HG03521 (cell line): Measurements from ENCODE around the gene TNF.
"Not testable (repeated sequence)": the region's sequence is repeated elsewhere in the genome, so short reads cannot be mapped to it uniquely, and the experiment has no call there.

Experiments
- ATAC-seq: cut with Tn5 transposase; IDR thresholded peaks from one replicate; pipeline ENCODE4 v1.9.1; 2021; ENCODE audit warnings: mild to moderate bottlenecking, moderate library complexity; ENCODE audit not compliant: unreplicated experiment

The TNF gene

DNA sequence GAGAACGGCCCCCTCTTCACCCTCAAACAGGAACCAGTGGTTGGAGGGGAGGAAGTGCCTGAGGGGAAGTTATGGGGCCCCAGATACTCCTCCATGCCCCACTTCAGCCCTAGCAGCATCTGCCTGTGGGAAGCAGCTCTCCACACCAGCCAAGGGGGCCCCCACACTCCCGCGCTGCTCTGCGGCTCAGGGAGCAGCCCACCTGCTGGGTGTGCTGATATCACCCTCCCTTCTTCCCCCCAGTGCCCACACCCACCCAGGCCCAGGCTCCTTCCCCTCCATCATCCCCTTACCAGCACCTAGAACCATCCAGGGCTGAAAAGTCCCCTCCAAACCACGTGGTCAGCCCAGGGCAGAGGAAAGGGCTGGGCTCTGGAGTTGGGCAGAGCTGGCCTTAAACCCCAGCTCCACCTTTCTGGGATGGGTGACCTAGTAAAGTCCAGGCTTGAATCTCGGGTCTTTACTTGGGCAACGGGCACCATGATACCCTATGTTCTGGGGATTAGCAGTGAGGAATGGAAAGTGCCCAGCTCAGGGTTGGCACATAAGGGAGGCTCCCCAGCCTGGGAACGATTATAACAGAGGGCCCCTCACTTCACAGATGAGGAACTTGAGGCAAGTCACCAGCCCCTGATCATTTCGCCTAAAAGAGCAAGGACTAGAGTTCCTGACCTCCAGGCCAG, 11.4 kb downstream of the TNF start:
- ATAC-seq, result no peak

DNA sequence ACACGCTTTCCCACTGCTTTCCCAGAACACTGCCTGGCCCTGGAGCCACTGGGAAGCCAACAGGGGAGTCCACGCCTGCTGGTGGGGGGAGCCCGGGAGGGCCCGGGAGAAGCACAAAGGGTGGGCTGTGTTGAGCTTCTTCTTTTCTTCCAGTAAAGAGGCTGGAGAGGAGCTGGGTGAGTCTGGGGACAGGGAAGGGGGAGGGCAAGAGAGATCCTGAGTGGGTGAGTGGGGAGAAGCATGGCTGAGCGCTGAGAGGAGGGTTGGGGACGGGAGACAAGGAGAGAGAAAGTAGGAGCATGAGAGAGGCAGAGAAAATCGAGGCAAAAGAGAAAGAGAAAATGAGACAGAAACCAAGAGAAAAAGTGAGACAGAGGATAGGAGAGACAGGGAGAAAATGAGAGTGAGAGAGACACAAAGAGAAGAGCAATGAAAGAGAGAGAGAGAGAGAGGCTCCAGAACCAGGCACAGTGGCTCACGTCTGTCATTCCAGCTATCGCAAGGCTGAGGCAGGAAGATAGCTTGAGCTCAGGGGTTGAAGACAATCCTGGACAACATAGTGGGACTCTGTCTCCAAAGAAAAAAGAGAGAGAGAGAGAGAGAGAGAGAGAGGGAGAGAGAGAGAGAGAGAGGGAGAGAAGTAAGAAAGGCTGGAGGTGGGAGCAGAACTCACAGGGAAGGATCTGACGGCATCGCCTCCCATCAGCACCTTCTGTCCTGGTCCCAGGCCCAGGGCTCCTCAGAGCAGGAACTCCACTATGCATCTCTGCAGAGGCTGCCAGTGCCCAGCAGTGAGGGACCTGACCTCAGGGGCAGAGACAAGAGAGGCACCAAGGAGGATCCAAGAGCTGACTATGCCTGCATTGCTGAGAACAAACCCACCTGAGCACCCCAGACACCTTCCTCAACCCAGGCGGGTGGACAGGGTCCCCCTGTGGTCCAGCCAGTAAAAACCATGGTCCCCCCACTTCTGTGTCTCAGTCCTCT, 12.7 kb downstream of the TNF start:
- no peak for ATAC-seq

DNA sequence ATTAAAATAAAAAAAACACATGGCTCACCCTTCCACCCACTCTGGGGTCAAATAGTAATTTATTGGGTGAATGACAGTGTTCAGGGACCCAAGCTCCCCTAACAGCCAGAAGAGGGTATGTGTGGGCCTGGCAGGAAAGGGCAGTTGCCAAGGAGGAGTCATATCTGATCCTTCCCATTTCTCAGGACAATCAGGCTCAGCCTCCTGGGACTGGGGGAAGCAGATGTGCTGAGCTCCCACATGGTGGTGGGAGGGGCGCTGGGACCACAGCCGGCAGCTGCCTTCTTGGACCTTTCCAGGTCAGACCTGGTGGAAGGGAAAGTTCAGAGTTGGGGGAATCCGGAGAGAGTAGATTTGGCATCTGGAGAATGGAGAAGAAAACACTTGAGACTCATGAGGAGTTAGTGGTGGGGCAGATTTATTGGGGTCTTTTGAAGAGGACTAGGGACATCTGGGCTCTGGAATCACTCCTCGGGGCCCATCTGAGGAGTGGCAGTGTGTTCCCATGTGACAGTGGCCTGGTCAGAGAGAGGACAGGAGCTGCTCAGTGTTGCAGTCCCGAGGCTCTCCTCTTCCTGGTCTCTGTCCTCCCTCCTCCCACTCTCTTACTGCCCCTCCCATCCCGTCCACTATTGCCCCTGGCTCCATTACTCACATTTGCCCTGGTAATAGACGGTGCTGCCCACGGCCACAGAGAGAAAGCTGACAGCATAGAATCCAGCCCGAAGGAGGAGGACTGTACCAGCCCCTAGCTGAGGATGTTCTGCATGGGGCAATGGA, 13.7 kb downstream of the TNF start:
- no peak for ATAC-seq

DNA sequence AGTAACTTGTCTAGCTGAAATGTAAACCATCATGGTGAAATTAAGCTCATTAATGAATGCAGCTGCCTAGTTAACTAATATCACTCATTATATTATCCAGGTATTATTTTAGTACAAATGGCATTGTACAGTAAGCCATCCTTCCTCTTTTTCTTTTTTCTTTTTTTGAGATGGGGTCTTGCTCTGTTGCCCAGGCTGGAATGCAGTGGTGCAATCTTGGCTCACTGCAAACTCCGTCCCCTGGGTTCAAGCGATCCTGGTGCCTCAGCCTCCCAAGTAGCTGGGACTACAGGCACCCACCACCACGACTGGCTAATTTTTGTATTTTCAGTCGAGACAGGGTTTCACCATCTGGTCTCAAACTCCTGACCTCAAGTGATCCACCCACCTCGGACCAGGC, 15.3 kb downstream of the TNF start:
- not testable (repeated sequence) for ATAC-seq

- no peak for ATAC-seq
Measured at GRCh38 chr6:31592396-31592771, 17.0 kb downstream of the TNF start.

DNA sequence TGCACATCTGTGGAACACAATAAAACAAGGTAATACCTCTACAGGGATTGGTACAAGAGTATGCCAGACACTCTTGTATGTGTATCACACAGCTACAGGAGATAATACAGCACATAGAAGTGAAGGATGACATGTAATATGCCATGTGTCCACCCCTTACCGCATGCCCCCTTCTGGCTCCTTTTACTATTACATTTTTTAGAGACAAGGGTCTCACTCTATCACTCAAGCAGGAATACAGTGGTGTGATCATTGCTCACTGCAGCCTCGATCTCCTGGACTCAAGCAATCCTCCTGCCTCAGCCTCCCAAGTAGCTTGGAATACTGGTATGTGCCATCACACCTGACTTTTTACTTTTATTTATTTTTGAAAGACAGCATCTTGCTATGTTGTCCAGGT, 21.6 kb downstream of the TNF start:
- no peak for ATAC-seq

DNA sequence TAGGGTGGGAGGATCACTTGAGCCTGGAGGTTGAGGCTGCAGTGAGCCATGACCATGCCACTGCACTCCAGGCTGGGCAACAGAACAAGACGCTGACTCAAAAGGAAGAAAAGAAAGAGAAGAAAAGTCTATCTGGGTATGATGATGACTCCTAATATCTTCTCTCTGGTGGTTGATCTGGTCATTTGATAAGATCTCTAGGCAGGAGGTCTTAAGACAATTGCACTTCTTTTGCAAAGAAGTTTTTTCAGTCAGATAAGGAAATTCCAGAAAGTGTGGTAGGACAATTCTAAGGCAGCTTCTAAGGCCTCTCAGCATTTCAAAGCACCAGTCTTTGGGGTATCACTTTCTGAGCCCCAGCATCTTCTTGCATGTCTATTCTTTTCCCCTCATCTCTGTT, 32.0 kb downstream of the TNF start:
- ATAC-seq, result no peak

DNA sequence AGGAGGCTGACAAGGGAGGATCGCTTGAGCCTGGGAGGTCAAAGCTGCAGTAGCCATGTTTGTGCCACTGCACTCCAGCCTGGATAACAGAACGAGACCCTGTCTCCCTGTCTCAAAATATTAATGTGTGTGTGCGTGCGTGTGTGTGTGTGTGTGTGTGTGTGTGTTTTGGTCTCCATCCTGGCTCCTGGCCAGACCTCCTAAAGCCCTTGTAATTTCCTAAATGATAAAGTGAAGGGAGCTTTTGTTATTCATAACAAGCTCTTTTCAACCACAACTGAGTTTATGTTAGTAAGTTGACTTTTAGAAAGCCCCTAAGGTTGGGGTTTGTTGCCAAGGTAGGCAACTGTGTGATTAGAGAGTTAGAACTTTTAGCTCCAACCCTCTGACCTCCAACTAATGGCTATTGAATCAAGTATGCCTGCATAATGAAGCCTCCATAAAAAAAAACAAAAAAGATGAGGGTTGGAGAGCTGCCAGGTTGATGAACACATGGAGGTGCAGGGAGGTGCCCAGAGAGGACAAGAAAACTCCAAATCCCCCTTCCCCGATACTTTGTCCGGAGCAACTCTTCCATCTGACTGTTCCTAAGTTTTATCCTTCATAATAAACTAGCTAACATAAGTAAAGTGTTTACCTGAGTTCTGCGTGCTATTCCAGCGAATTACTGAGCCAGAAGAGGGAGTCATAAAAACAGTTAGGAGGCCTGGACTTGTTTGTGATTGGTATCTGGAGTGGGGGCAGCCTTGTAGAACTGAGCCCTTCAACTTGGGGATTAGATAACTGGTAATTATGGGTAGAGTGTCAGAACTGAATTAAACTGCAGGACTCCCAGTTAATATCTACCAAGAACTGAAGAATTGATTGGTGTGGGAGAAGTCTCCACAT, 34.4 kb downstream of the TNF start:
- ATAC-seq, result no peak

DNA sequence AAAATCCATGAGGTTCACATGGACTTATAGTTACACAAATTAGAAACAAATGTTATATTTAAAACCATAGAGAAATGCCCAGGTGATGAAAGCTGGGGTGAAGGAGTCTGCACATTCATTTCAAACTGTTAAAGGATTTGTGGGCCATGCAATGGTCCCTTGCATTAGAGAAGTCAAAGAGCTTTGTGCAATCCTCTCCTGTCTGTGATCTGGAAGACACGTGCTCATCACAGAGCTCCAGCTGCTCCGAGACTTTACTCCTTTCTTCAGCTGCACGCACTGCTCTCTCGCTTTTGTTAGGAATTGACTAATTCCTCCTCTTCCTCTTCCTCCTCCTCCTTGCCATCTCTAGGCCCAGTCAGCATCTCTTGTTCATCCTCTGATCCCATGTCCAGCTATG, 35.6 kb downstream of the TNF start:
- no peak for ATAC-seq

- no peak for ATAC-seq
Measured at GRCh38 chr6:31614075-31614619, 38.8 kb downstream of the TNF start.

DNA sequence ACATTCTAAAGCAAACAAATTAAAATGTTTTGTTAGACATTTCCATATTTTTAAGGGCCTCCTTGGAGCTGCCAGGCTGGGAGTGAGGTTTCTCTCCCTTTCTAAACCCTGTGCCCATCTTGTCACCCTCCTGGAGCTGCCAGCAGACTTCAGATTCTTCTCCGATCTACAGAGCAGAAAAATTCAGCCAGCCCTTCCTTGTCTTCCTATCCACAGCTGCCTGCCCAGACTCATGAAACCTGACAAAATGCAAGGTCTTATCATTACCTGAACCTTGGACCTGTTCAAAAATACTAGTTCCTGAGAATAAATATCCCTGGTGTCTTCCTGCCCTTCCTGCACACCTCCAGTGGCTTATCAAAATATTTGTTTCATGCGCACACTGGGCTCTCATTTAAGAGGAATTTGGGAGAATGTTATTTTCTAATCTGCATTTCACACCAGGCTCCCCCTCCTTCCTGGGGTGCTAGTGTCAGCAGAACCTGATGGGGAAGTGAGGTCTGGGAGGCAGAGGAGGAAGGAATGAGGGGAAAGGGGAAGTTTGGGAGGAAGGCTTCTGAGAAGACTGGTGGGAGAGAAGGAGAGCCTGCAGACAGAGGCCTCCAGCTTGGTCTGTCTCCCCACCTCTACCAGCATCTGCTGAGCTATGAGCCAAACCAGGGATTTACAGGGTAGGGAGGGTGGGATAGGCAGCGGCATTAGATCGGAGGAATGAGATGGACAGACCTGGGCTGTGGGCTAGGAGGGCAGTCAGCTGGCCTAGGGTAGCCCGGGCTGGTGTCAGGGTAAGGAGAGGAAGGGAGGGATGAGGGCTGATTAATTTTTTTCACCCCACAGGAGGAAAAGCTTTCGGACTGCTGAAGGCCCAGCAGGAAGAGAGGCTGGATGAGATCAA, 39.6 kb downstream of the TNF start, which contains the start of gene AIF1:
AIF1 (plus strand) TSS at position 551 of the 895 bp plus-strand sequence; CDS start at position 647, 96 bp downstream.
- ATAC-seq, result no peak

- no peak for ATAC-seq
Measured at GRCh38 chr6:31615748-31616147, 40.4 kb downstream of the TNF start.

DNA sequence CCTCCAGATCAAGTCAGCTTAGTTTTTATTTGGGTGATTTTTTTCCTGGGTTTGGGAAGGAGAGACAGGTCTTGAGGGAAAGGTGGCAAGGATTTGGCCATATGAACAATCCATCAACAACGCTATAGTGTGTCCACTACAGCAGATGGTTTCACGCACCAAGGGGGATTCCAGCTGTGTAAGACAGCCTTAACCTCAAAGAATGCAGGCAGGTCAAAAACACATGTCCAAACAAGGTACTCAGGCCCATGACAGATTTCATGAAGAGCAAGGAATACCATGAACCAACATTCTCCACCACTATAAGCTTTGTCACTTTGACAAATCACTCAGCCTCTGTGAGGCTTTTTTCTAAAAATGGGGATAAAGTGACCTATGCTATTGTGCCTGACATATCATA, 41.6 kb downstream of the TNF start:
- ATAC-seq, result no peak

DNA sequence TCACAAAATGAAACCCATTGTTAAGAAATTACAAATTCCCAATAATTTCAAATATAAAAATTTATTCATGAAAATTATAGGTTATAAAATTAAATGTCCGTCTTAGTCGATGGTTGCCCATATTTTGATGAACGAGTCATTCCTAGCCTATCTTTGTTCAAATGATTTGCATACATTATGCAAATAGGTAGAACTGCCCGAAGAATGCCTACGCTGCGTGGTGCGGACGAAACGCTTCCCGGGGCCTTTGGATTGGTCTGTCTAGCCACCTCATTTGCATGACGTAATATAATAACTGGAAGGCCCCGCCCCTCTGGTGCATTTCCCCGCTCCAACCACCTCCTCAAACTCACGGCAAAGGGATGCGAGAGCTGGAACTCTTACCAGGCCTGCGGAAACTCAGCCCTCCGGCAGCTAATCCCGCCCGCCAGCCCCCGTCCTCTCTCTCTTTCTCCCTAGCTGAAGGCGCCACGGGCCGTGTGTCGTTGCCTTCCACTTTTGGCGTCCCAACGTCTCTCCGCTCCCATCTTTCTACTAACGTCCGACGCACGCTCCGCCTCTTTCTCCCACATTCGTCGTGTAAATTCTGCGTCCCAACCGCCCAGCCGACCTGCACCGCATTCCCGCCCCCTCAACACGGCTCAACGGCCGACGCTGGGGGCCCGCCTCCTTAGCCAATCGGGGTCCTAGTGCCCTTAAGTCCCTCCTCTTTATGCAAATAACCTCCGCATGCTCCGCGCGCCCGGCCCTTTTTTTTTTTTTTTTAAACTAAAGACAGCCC, 44.6 kb downstream of the TNF start:
- peak; percentile 81 for ATAC-seq

- ATAC-seq, result peak; percentile 49
Measured at GRCh38 chr6:31620586-31621319, 45.4 kb downstream of the TNF start, which contains the start of gene PRRC2A. TSS of gene PRRC2A (plus strand) at chr6:31620715. CDS start at chr6:31622790, 2,075 bp downstream.

GRCh38 chr6:31621320-31621939, 46.1 kb downstream of the TNF start:
- ATAC-seq, result no peak

DNA sequence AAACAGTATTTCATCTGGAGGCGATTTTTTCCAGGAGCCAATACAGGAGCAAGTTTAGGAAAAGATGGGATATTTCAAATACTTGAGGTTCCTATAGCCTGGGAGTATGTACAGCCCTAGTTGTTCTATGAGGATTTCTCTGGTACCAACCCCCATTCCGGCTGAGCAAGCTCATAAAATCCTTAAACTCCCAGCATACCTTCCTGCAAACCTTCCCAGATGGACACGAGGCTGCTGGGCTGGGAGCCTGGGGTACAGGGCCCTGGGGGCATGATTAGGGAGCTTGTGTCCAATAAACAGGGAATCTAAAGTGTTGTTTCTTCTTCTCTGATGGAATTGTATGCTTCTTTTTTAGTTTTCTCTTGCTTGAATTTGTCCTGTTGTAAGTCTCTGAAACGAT, 46.6 kb downstream of the TNF start:
- ATAC-seq, result no peak
